Astrocyte (in vitro differentiated cells and primary cell): ENCODE data around the gene CEP104. TPM values are rescaled to one million over a fixed set of nuclear protein-coding genes. Genes with fewer than 3 reads are reported as not detected.

ENCODE experiments used
- DNase-seq: peaks from one replicate; pipeline ENCODE4 v3.0.0-alpha.2; 2010; ENCODE audit warnings: low read depth
- FAIRE-seq: peaks from 2 replicates; lab custom pipeline; 2011; peaks lifted over from hg19 to GRCh38; lab: Jason Lieb, UNC
- H2AFZ ChIP-seq: 2 replicates; pipeline ENCODE4 v1.6.0; 2012; ENCODE audit warnings: low read depth, low read length, inconsistent platforms
- H3K27ac ChIP-seq: 2 replicates; pipeline ENCODE4 v1.5.1; 2011; ENCODE audit warnings: low read depth, low read length, inconsistent platforms
- H3K27me3 ChIP-seq: 2 replicates; pipeline ENCODE4 v1.6.0; 2011; ENCODE audit warnings: low read length, inconsistent platforms; ENCODE audit not compliant: insufficient read depth
- H3K36me3 ChIP-seq: 2 replicates; pipeline ENCODE4 v1.5.1; 2011; ENCODE audit warnings: low read length, inconsistent platforms; ENCODE audit not compliant: insufficient read depth
- H3K4me1 ChIP-seq: 2 replicates; pipeline ENCODE4 v1.5.1; 2011; ENCODE audit warnings: low read length, inconsistent platforms; ENCODE audit not compliant: insufficient read depth
- H3K4me2 ChIP-seq: 2 replicates; pipeline ENCODE4 v1.6.0; 2012; ENCODE audit warnings: low read length, inconsistent platforms
- H3K4me3 ChIP-seq: 2 replicates; pipeline ENCODE4 v1.5.1; 2011; ENCODE audit warnings: low read depth, mild to moderate bottlenecking, low read length, inconsistent platforms; ENCODE audit not compliant: insufficient read depth
- H3K79me2 ChIP-seq: 2 replicates; pipeline ENCODE4 v1.6.0; 2012; ENCODE audit warnings: mild to moderate bottlenecking, low read length, inconsistent platforms; ENCODE audit not compliant: insufficient read depth
- H3K9ac ChIP-seq: 2 replicates; pipeline ENCODE4 v1.6.0; 2012; ENCODE audit warnings: mild to moderate bottlenecking, low read length, inconsistent platforms
- H3K9me3 ChIP-seq: 2 replicates; pipeline ENCODE4 v1.5.1; 2012; ENCODE audit warnings: low read depth, mild to moderate bottlenecking, low read length, inconsistent platforms; ENCODE audit not compliant: insufficient read depth
- H4K20me1 ChIP-seq: 2 replicates; pipeline ENCODE4 v1.6.0; 2012; ENCODE audit warnings: low read length, inconsistent platforms; ENCODE audit not compliant: insufficient read depth
- H3K27ac Mint-ChIP-seq: one replicate; pipeline ENCODE4 v1.8.0; 2021; ENCODE audit warnings: mild to moderate bottlenecking, mixed read lengths; ENCODE audit not compliant: unreplicated experiment
- H3K27me3 Mint-ChIP-seq: one replicate; pipeline ENCODE4 v1.8.0; 2021; ENCODE audit warnings: low read depth, mixed read lengths; ENCODE audit not compliant: unreplicated experiment
- H3K36me3 Mint-ChIP-seq: one replicate; pipeline ENCODE4 v1.8.0; 2021; ENCODE audit warnings: low read depth, mixed read lengths; ENCODE audit not compliant: unreplicated experiment
- H3K4me1 Mint-ChIP-seq: one replicate; pipeline ENCODE4 v1.8.0; 2021; ENCODE audit warnings: low read depth, mixed read lengths; ENCODE audit not compliant: unreplicated experiment
- H3K4me3 Mint-ChIP-seq: one replicate; pipeline ENCODE4 v1.8.0; 2021; ENCODE audit warnings: mild to moderate bottlenecking, moderate library complexity, mixed read lengths; ENCODE audit not compliant: unreplicated experiment
- H3K9me3 Mint-ChIP-seq: one replicate; pipeline ENCODE4 v1.8.0; 2021; ENCODE audit warnings: mild to moderate bottlenecking, mixed read lengths; ENCODE audit not compliant: unreplicated experiment
- EZH2 ChIP-seq: IDR thresholded peaks from 2 replicates; pipeline ENCODE4 v1.6.1; 2012; ENCODE audit warnings: mild to moderate bottlenecking, low read length, inconsistent platforms; ENCODE audit not compliant: insufficient read depth
- total RNA-seq: library from RNA; stranded (reverse); gene quantifications from 2 replicates; pipeline ENCODE4 v1.2.1, GENCODE V29; 2021
- TF ChIP-seq, protein P1 (sequence below): IDR thresholded peaks from 2 replicates; pipeline ENCODE4 v1.5.1; 2011; ENCODE audit warnings: low read depth, mild to moderate bottlenecking, inconsistent platforms, low read length, moderate library complexity; ENCODE audit not compliant: insufficient read depth

Gene CEP104
- total RNA-seq, 1 donor from 2014 or later = 43.6 TPM

DNA sequence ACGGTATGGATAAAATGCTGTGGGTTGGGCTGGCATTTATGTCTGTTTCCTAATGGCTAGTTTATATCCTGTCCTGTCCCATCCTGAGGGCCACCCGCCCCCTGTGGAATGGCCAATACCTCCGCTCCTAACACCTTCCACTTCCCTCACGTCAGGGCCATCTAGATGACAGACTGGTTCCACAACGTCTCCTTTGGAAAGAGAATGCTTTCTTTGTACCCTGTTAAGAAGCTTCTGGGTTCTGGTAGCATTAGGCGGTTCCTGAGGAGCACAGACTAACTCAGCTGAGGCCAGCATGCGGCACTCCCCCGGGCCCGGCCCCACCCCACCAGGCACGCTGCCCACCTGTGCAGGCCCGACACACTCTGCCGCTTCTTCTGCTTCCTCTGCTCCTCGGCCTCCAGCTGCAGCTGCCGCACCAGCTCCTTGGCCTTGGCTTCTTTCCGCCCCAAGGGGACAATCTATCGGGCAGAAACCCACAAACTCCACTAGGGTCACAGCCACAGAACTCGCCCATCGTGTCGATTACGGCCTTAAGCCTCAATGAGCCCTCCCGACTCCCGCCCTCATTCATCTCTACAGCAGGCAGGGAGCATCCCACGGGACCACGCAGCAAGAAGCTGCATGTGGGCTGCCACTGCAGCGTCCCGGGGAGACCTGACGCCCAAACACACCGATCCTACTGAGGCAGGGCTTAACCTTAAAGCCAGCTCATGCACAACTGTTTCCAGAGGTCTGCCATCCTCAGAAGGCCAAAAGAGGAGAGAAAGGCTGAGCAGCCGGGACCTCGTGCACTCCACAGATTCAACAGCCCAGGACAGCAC, 73.1 kb downstream of the CEP104 start:
- H3K36me3 ChIP-seq = peaks cover 25% of the 10 kb centered on the region
- no peak overlapping the region for H3K4me3 Mint-ChIP-seq
- TF ChIP-seq EZH2 = no peak
- TF ChIP-seq, protein P1, sequence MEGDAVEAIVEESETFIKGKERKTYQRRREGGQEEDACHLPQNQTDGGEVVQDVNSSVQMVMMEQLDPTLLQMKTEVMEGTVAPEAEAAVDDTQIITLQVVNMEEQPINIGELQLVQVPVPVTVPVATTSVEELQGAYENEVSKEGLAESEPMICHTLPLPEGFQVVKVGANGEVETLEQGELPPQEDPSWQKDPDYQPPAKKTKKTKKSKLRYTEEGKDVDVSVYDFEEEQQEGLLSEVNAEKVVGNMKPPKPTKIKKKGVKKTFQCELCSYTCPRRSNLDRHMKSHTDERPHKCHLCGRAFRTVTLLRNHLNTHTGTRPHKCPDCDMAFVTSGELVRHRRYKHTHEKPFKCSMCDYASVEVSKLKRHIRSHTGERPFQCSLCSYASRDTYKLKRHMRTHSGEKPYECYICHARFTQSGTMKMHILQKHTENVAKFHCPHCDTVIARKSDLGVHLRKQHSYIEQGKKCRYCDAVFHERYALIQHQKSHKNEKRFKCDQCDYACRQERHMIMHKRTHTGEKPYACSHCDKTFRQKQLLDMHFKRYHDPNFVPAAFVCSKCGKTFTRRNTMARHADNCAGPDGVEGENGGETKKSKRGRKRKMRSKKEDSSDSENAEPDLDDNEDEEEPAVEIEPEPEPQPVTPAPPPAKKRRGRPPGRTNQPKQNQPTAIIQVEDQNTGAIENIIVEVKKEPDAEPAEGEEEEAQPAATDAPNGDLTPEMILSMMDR = no peak
- peaks cover 42% of the 10 kb centered on the region for H4K20me1 ChIP-seq
- no peak overlapping the region for H3K27ac Mint-ChIP-seq
- no peak overlapping the region for H3K27ac ChIP-seq
- H3K27me3 ChIP-seq = no peaks in the 10 kb centered on the region
- no peaks in the 10 kb centered on the region for H3K27me3 Mint-ChIP-seq
- H3K9me3 ChIP-seq = no peaks in the 10 kb centered on the region
- DNase-seq (no peak), FAIRE-seq (no peak)
- no peak overlapping the region for H2AFZ ChIP-seq
- peaks cover 4% of the 10 kb centered on the region for H3K4me1 Mint-ChIP-seq
- no peak overlapping the region for H3K9ac ChIP-seq
- no peaks in the 10 kb centered on the region for H3K9me3 Mint-ChIP-seq
- H3K4me2 ChIP-seq = no peak overlapping the region
- peaks cover 17% of the 10 kb centered on the region for H3K79me2 ChIP-seq
- no peak overlapping the region for H3K4me3 ChIP-seq
- no peaks in the 10 kb centered on the region for H3K4me1 ChIP-seq
- peaks cover 23% of the 10 kb centered on the region for H3K36me3 Mint-ChIP-seq

GRCh38 chr1:3780901-3781300, 76.1 kb downstream of the CEP104 start:
- Histone ChIP-seq H3K79me2 (no peaks in the 10 kb centered on the region), H3K27ac (no peak overlapping the region), H3K4me1 (peaks cover under 1% of the 10 kb centered on the region), H2AFZ (no peak overlapping the region), H3K9ac (no peak overlapping the region), H3K9me3 (no peaks in the 10 kb centered on the region), H3K4me3 (no peak overlapping the region), H3K4me2 (no peak overlapping the region), H3K36me3 (peaks cover 25% of the 10 kb centered on the region), H3K27me3 (no peaks in the 10 kb centered on the region), H4K20me1 (peaks cover 20% of the 10 kb centered on the region)
- peaks cover 13% of the 10 kb centered on the region for H3K36me3 Mint-ChIP-seq
- no peak overlapping the region for H3K27ac Mint-ChIP-seq
- H3K4me1 Mint-ChIP-seq = no peaks in the 10 kb centered on the region
- no peak overlapping the region for H3K4me3 Mint-ChIP-seq
- DNase-seq (no peak), FAIRE-seq (no peak)
- TF ChIP-seq, protein P1 = no peak
- TF ChIP-seq EZH2 = no peak
- H3K9me3 Mint-ChIP-seq = no peaks in the 10 kb centered on the region
- H3K27me3 Mint-ChIP-seq = no peaks in the 10 kb centered on the region

GRCh38 chr1:3779912-3780416, 77.0 kb downstream of the CEP104 start:
- peaks cover 25% of the 10 kb centered on the region for H3K36me3 ChIP-seq
- Mint-ChIP-seq H3K4me3 (no peak overlapping the region), H3K27me3 (no peaks in the 10 kb centered on the region), H3K9me3 (no peaks in the 10 kb centered on the region), H3K36me3 (peaks cover 8% of the 10 kb centered on the region), H3K27ac (no peak overlapping the region), H3K4me1 (peaks cover 3% of the 10 kb centered on the region)
- FAIRE-seq (no peak), DNase-seq (no peak)
- no peaks in the 10 kb centered on the region for H3K9me3 ChIP-seq
- H3K9ac ChIP-seq = no peak overlapping the region
- H3K4me3 ChIP-seq = no peak overlapping the region
- no peak overlapping the region for H3K27ac ChIP-seq
- TF ChIP-seq, protein P1 = no peak
- TF ChIP-seq EZH2 = no peak
- peaks cover 13% of the 10 kb centered on the region for H4K20me1 ChIP-seq
- H3K4me1 ChIP-seq = peaks cover 10% of the 10 kb centered on the region
- H2AFZ ChIP-seq = no peak overlapping the region
- no peaks in the 10 kb centered on the region for H3K79me2 ChIP-seq
- H3K27me3 ChIP-seq = no peaks in the 10 kb centered on the region
- H3K4me2 ChIP-seq = no peak overlapping the region
